ENCODE data around the gene SLC24A3.

SLC24A3 gene

DNA sequence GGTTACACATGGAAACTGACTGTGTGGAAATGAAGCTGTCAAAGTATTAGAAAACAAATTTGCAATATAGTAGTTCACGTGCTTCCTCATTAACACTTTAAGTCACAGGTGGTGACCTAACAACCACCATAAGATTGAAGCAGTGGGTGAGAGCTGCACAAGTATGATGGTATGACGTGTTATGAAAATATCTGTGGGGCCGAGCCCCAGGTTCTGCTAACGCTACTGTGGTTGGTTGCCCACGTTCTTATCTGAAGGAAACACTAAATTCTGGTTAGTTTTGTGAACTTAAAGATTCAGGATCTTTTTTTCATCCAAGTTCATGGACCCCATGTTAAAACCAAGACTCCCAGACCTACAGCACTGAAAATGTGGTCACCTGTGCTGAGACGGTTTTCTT lies 302.6 kb downstream of the SLC24A3 start:
- no peak for DNase-seq

DNA sequence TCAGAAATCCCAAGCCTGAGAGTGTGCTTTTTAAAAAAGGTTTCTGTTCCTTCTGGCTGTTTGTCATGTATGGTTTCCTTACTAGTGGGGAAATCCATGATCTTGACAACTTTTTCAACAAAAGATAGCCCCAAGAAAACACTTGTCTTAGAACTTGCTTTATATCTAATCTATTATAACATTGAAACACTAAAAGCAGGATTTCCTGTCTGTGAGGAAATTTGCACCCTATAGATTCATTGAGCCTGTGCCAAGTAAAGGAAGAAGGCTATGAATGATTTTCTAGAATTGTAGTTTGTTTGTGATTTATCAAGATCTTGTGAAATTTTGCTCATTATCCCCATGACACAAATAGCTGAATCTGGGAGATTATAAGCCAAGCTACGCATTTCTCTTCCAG lies 307.0 kb downstream of the SLC24A3 start:
- no peak for DNase-seq

DNA sequence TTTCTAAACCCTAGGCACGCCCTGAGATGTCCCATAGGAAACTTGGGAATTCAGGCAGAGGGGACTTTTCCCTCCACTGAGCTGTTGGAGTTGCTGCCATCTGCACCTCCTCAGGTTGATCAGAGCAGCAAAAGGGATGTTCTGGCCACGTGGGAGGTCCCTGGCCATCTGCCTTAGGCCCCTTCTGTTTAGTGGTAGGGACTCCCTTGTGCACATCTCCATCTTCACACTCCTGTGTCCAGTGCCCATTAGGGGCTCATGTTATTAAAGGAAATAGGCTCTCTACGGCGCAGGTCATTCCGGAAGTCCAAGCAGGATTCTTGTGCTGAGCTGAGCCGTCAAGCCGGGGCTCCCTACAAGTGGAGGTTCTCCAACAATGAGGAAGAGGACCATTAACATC lies 307.8 kb downstream of the SLC24A3 start:
- no peak for DNase-seq

DNA sequence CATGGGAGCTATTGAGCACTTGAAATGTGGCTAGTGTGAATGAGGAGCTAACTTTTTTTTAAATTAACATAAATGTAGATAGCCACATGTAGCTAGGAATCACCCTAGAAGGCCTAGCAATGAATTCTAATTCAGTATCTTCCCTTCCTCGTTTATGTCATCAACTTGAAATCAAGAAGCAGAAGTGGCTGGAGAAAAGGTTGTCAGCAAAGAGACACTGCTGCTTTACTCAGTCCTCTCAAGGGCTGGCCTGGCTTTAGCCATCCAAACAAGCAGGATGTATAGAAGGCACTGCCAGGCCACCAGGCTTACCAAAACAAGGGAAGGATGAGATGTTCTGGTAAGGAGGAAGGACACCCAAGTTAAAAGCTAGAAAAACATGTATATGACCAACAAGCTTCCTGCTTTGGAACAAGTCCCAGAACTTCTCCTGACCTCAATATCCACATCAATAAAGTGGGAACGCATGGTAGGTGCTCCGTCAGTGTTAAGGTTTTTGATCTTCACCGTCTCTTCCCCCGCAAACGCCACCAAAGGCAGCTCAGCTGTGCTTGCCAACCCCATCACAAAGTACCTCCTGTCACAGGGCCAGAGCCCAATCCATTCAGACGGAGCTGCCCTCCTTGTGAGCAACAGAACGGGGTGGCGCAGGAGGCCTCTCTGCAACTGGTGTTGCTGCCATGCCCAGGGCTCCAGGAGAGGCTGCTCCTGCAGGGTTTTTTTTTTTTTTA lies 309.8 kb downstream of the SLC24A3 start:
- DNase-seq = no peak

DNA sequence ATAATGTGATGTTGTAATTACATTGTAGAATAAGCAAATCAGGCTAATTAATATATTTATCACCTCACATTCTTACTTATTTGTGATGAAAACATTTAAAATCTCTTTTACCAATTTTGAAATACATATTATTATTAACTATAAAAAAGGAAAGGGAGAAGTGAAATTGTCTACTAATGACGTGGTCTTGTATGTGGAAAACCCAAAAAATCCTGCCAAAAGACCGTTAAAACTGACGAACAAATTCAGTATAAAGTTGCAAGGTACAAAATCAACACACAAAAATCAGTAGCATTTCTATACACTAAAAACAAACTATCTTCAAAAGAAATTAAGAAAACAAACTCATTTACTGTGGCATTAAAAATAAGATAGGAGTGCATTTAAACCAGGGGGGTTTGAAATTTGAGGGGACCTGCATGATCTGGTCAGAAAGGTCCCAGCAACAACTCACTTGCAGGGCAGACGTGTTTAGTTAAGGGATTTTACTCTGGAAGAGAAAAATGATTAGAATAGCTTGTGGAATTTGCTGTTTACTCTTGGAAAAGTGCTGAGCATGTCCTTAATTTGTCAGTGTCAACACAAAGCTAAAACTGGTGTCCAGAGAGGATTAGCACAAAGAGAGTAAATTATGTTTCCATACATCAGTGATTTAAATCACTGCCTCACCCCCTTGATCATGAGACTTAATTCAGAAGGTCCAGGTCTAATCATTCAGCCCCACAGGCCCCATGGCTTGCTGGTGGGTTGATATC lies 310.6 kb downstream of the SLC24A3 start:
- no peak for DNase-seq

DNA sequence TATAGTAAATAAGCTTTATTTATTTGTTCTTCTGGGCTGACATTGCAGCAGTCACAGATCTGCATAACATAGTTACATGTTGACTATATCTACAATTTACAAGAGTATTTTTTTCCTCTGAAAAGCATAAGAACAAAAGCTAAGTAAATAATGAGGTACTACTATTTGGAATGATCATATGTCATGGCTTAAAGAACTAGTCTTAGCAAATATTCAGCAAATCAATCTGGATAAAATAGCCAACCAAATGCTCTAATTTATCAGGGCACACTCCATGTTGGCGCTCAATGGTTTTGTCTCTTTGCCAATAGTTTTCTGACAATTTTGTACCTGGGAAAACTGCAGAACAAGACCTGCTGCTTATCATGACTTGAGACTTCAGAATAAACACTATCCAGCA lies 312.2 kb downstream of the SLC24A3 start:
- DNase-seq = no peak

DNA sequence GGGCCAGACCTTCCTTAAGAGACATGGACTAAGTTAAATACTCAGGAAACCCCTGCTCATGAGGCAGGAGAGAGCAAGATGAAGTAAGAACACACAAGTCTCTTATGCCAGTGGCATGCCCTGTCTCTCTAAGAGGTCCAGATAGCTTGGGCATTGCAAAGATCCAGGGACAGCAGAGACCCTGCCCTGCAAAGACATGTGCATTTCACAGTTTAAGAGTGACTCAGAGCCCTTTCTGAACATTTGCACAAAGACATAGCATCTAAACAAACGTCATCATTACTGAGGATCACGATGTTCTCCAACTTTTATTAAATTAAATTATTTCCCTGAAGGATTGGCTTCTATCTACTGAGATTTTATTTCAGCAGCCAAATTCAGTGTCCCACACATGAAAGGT lies 315.1 kb downstream of the SLC24A3 start:
- DNase-seq = no peak

DNA sequence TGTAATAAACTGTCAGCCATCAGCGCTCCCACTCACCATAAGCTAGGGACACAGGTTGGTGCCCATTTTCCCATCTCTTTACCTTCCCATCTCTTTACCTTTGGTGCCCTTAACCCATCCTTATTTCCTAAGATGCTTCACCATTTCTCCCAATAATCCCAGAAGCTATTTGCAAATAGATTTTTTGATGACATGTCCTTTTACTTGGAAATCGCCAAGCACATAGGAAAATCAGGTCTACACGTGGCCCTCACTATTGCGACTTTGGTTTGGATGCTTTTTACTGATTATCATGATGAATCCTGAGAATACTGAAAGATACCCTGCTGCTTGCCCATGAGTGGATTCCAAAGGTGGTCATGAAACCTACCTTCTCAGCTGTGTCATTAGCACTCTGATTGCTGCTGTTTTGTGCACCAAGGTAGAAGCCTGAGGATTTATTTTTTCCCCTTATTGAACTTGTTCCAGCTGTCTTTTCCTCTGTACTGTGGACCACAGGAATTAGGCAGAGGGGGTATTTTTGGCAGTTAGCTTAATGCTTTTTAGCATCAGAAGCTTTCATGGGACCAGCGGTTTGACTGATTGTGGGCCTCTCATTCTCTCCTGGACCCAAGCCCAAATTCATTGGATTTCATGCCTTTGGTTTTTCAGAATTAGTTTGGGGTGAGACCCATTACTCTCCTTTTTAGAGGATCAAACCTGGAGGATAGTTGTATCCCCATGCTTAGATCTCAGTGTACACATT lies 316.0 kb downstream of the SLC24A3 start:
- DNase-seq = no peak

DNA sequence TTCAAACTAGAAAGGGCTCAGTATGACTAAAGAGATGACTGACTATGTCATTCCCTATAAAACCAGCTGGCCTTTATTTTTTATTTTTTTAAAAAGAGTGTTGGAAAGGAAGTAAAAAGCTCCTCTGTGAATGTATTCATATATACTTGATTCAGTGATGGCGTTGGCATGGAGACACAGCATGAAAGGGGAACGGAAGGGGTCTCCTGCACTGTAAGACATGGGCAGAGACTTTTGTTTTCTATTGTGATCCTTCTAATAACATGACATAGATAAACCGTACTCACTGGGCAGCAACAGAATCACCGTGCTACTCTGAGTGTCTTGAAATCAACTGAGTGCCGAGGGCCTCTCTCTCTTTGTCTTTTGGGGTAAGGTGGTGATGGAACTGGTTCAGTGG lies 317.6 kb downstream of the SLC24A3 start:
- no peak for DNase-seq

DNA sequence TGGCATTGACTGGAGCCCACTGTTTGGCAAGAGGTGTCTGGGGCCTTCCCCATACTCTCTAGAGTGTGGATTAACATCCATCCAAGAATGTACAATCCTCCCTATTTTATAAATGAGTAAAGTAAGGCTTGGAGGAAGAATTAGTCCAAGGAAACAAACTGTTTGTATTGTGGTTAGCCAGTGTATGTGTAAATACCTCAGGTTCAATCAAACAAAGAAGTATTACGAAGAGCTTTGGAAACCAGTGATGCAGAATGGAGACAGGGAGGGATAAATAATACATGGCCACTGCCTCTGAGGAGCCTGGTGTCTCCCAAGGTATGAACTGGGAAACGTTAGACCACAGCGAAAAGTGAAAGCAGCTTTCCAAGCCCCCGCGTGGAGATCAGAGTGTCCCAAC lies 319.0 kb downstream of the SLC24A3 start:
- no peak for DNase-seq

DNA sequence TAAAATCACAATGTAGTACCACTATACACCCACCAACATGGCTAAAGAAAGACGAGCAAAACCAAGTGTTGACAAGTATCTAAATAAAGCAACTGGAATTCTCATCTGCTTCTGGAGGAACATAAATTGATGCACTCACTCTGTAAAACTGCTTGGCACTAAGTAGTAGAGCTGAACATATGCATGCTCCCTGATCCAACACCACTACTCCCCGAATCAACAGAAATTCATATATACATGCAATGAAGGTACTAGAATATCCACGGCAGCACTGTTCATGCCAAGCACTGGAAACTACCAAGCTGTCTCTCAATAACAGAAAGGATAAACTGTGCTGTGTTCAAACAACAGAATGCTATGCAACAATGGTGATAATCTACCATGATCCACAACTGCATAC lies 326.1 kb downstream of the SLC24A3 start:
- no peak for DNase-seq

DNA sequence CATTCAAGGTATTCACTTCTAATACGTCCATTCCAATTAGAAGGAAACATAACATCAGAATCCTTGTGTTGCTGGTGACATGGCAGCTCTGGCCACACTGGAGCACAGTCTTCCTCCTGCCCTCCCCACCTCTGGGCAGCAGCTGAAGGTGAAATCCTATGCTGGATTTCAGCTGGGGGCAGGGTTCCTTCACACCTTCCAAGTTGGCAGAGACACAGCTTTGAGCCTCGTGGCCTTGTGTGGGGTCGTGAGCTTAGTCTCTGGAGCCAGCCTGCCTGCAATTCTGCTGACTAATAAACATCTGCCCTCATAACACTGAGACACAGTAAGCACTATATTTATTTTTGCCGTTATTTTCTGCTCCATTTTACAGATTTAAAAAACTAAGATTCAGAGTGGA lies 326.7 kb downstream of the SLC24A3 start:
- no peak for DNase-seq

DNA sequence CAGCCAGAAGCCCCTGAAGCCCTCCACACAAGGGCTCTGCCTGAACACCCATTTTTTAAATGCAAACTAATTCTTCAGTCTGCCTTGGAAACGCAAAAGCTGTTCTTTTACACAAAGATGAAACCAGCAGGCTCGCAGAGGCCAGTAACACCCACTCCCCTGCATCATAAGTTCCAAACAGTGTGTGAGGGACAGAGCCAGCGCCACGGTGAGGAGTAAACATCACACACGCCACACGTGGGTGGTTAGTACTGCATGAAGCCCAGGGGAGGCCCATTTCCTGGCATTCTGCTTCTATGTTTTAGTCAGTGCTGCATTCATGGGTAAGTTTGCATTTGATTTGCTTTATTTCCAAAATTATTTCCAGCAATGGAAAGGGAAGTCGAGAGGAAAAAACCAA lies 327.9 kb downstream of the SLC24A3 start:
- no peak for DNase-seq

DNA sequence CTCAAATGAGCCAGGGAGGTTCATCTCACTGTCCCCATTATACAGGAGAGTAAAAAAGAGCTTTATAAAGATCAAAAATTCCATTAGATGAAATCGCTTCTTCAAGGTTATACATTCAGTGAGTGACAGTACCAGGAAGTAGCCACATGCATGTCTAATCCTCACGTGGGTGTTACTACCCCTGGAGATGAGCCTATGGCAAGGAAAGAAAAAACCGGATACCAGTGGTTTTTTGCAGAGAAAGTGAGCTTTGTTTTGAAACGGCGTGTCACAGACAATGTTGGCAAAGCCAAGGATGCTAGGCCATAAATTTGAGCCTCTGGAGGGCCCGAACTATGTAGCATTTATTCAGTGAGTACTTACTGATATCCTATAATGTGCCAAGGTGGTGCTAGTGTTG lies 330.7 kb downstream of the SLC24A3 start:
- no peak for DNase-seq

DNA sequence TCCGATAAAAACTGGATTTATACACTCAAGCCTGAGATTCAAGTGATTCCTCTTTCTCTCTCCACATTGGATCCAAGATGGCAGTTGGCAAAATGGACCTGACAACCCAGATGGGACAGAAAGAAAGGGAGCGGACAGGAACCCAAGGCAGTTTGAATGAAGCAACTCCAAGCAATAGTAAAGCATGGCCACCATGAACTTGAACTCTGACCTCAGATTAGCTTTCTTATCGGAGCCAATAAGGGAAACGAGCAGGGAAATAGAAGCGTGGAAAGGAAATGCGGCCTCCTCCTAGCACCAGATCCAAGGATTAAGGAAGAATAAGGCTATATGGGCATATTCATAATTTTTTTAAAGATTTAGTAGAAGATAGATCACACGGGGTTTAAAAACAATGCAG lies 332.2 kb downstream of the SLC24A3 start:
- no peak for DNase-seq

DNA sequence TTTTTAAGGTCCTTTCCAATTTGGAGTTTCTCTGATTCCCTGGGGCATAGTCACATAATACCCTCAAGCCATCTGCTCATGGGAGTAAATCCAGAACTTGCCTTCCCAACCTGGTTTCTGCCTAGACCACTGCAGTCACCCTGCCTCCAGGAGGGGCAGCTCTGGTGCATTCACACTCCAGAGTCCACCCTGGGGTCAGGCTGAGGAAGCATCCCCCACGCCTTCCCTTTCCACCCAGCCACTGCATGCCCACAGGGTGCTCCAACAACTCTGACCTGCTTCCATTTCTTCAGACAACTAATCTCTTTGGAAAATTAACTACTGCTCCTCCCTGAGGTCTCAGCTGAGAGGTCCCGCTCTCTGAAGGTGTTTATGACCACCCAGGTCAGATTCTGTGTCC lies 334.2 kb downstream of the SLC24A3 start:
- DNase-seq = no peak

DNA sequence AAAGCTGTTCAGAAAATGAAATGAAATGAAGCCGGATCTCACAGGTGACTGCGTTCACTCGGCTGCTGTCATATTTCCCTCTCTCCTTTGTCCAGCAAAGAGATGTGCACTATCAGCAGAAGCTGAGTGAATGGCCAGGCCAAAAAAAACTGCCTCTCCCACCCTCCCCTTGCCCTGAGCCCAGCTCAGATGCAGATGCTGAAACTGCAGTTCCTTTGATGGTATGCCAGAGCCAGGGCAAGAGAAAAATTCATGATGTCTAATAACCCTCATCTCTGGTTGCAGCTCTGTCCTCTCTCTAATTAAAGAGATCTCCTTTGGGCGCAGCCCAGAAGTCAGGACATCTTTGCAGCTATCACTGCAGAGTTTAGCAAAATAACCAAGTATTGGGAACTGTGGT lies 335.1 kb downstream of the SLC24A3 start:
- no peak for DNase-seq

DNA sequence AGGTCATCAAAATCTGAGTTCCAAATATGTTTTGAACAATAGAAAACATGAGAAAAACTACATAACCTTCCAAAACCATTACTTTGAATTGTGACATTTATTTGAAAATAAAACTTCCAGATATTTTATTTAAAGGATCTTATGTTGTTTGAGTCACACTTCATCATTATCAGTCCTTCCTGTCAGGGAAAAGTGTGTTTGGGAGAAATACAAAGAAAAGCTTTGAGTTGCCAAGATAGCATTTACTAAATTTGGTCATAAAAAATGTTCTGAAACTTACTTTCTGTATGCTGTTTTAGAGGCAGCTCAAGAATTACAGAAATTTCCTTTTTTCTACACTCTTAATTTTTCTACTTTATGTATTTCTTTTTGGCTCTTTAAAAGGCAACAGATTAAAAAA lies 337.5 kb downstream of the SLC24A3 start:
- DNase-seq = no peak

DNA sequence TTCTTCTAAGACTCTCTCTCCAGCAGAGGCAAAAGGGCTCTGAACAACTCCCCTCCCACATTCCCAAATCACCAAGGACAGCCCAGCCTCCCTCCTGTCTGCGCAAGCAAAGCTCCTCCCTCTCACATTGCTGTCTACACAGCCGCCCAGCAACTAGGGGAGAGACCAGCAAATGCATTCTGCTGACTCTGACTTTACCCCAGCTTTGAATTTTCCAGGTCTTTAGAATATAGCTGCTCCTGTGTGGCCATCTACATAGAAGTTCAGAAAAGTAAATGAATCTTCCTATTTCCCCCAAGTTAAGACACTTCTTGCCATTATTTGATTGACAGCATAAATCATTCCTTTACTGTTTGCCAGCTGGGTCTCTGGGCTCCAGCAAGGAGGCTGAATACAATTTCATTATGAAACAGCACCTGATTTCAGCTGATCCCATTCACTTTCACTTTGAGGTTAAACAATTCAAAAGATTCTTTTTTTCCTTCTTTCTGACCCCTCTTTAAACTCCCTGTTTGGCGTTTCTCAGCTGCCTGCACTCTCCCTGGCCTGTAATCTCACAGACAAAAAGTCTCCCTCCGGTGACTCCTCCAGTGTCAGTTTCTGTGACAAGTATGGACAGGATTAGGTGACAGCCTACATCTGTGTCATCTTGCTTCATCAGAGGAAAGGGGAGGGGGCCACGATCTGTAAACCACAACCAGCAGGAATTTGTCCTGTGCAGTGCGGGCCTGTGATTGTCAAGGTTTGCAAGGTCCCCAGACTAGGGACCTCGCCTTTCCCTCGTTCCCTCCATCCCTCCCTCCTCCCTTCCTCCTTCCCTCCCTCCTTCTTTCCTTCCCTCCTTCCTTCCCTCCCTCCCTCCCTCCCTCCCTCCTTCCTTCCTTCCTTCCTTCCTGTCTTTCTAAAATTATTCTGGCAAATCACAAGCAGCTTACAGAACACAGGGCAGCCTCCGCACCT lies 340.1 kb downstream of the SLC24A3 start:
- no peak for DNase-seq

DNA sequence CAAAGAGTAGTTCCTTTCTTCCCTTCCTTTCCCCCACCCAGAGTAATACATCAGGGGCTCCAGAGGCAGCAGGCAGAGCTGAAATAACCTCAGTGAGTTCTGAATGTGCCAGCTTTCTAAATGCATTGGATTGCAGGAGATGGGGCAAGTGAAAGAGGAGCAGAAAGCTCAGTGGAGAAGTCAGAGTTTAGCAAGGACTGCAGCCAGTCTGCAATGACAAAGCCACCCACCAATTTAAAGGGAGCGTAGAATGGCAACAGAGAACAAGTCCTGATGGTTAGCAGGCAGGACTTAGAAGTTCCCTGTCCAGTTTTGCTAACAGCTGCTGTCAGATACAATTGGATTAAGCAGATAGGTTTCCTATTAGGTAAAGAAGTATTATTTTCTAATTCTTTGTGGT lies 342.2 kb downstream of the SLC24A3 start:
- no peak for DNase-seq

DNA sequence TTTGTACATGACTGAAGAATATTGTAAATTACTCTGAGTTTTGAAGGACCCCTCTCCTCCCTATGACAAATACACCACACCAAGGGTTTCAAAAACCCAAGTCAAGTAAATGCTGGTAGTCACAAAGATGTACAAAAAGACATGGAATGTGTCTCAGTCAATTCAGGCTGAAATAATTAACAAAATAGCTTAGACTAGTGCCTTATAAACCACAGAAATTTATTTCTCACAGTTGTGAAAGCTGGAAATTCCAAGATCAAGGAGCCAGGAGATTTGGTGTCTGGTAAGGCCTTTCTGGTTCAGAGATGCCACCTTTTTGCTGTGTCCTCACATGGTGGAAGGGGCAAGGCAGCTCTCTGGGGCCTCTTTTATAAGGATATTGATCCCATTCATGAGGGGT lies 343.3 kb downstream of the SLC24A3 start:
- DNase-seq = no peak

DNA sequence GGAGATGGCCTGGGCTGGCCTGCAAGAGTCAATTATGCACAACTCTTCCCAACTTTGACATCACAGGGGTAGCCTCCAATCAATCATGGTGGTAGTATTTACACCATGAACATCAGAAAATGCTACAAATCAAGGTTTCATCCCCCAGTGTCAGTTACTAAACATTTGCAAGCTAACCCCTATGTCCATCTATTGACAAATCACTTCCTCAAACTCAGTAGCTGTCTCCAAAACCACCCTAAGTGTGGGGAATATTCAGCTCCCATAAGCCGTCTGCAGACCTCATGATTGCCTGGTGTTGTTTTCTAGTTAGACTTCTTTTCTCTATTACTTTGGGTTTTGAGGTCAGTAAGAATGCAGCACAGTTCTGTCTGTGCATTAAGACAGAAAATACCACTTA lies 344.8 kb downstream of the SLC24A3 start:
- no peak for DNase-seq

Data from NCI-H1048 (cell line).